ENCODE results near the gene ANKS3.

DNA sequence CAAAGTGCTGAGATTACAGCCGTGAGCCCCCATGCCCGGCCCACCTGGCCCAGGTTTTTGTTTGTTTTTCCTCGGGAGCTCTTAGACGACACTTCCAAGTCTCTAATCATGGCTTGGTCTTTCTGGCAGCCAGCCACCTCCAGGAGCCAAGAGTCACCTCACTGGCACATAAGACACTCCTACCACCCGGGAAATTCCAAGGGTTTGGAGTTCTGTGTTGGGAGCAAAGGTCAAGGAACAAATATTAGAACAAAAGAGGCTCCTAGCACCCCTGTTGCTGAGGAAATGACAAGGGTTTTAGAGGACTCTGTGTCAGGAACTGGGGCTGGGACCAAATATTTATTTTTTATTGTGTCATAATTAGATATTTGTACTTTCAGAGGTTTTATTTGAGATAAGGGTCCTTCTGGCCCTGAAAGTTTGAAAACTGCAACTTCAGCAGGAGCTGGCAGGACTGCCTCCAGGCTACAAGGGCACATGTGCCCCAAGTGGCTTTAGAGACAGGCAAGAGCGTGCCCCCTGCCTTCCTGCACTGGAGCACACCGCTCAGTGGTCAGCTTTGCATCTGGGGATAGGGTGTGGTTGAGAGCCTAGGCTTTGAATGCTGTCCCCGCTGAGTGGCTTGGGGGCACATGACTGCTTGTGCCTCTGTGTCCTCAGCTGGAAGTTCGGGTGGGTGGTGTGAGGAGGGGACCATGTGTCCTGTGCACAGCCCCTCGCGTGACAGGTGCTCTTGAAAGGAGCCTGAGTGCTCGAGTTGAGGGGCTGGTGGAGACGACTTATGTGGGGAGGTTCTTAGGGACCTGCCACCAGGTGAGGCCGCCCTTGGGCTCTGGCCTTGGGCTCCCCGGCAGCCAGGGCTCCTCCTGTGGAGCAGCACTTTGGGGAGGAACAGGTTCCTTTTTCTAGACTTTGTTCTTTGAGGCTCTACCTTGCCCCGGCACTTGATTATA is 79.8 kb downstream of the ANKS3 start:
- no peak for TF ChIP-seq EP300 (IDR thresholded peaks at IDR 0.05)
- TF ChIP-seq, protein P1, sequence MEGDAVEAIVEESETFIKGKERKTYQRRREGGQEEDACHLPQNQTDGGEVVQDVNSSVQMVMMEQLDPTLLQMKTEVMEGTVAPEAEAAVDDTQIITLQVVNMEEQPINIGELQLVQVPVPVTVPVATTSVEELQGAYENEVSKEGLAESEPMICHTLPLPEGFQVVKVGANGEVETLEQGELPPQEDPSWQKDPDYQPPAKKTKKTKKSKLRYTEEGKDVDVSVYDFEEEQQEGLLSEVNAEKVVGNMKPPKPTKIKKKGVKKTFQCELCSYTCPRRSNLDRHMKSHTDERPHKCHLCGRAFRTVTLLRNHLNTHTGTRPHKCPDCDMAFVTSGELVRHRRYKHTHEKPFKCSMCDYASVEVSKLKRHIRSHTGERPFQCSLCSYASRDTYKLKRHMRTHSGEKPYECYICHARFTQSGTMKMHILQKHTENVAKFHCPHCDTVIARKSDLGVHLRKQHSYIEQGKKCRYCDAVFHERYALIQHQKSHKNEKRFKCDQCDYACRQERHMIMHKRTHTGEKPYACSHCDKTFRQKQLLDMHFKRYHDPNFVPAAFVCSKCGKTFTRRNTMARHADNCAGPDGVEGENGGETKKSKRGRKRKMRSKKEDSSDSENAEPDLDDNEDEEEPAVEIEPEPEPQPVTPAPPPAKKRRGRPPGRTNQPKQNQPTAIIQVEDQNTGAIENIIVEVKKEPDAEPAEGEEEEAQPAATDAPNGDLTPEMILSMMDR (IDR thresholded peaks at IDR 0.05), result no peak
